MM.1S (cell line): ENCODE measurements around the gene ARRB2.

Experiments used
- EZH2 ChIP-seq: fragments of 300-600 bp; sonication (generic); optimal IDR thresholded peaks from 2 replicates; pipeline ENCODE3; 2017; ENCODE audit warnings: low read depth, mild to moderate bottlenecking, antibody characterized with exemption, low read length, mixed read lengths
- EZH2phosphoT487 ChIP-seq: fragments of 300-600 bp; sonication (generic); IDR thresholded peaks from 2 replicates; pipeline ENCODE4 v1.6.1; 2018; ENCODE audit warnings: antibody characterized with exemption, low read length
- TF ChIP-seq, protein P1 (sequence below): fragments of 300-600 bp; sonication (generic); IDR thresholded peaks from 2 replicates; pipeline ENCODE4 v1.5.1; 2016; ENCODE audit warnings: antibody characterized with exemption, low read length, mixed read lengths

- TF ChIP-seq, protein P1, sequence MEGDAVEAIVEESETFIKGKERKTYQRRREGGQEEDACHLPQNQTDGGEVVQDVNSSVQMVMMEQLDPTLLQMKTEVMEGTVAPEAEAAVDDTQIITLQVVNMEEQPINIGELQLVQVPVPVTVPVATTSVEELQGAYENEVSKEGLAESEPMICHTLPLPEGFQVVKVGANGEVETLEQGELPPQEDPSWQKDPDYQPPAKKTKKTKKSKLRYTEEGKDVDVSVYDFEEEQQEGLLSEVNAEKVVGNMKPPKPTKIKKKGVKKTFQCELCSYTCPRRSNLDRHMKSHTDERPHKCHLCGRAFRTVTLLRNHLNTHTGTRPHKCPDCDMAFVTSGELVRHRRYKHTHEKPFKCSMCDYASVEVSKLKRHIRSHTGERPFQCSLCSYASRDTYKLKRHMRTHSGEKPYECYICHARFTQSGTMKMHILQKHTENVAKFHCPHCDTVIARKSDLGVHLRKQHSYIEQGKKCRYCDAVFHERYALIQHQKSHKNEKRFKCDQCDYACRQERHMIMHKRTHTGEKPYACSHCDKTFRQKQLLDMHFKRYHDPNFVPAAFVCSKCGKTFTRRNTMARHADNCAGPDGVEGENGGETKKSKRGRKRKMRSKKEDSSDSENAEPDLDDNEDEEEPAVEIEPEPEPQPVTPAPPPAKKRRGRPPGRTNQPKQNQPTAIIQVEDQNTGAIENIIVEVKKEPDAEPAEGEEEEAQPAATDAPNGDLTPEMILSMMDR: no peak
- TF ChIP-seq EZH2phosphoT487: no peak
- no peak for TF ChIP-seq EZH2
Observed at GRCh38 chr17:4719684-4720221, 9.3 kb downstream of the ARRB2 start.
